Lower leg skin (tissue), 4 donors: ENCODE data around the gene CFDP1. TPM values are rescaled to one million over a fixed set of nuclear protein-coding genes. Genes with fewer than 3 reads are reported as not detected.

Experiments
- DNase-seq, 2 donors: peaks; one replicate each; pipeline ENCODE4 v3.0.0-alpha.2; 2019; ENCODE audit warnings: low spot score in 2 of 2
- H3K4me3 ChIP-seq: fragments of 200-600 bp; sonication (generic); 2 replicates; pipeline ENCODE4 v1.5.1; 2017; ENCODE audit warnings: mild to moderate bottlenecking, low read depth; ENCODE audit not compliant: poor library complexity, severe bottlenecking
- POLR2A ChIP-seq, 2 donors: fragments of 450-650 bp; IDR thresholded peaks; one replicate each; pipeline ENCODE4 v1.6.1; 2016 to 2017; ENCODE audit warnings: antibody characterized with exemption in 2 of 2, mild to moderate bottlenecking in 1 of 2, moderate library complexity in 1 of 2
- WGBS, 2 donors: methylation state at CpG; one replicate each; pipeline ENCODE4 v1.1.5; 2018; 5-methylcytosine and 5-hydroxymethylcytosine counted together
- intact Hi-C: fragments of 100-400 bp; cut with DNase I; formaldehyde crosslinking; loops from one replicate; pipeline ENCODE4 v1.15.0; 2023; ENCODE audit warnings: low total_unique reads
- total RNA-seq, 4 donors: library from RNA; depleted of rRNA; stranded (reverse); fragments of >200 nt; gene quantifications; one replicate each; pipeline ENCODE4 v1.1.0, GENCODE V29; 2016
- TF ChIP-seq, protein P1 (sequence below), 3 donors: fragments of 450-650 bp; IDR thresholded peaks; one replicate each; pipeline ENCODE4 v1.5.1; 2016; ENCODE audit warnings: antibody characterized with exemption in 3 of 3, mild to moderate bottlenecking in 3 of 3, moderate library complexity in 2 of 3

The CFDP1 gene
- total RNA-seq, 4 donors from 2014 or later, result 43.1 to 52.3 (median 49.5) TPM

DNA sequence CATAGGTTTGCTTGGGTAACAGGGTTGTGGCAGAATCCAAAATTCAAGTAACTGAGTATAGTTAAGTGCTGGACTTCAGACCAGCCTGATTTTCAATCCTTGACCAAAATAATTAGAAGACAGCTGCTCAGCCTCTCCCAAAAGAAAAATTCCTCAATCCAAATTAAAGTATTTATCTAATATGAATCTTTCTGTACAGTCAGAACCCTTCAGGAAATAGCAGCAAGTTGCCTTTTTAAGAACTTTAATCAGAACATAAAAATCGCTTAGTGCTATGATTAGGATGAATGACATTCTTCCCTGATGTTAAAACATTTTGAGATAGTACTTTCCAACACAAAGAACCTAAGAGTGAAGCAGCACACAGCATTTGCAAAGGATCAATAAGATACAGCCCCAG, 50.2 kb downstream of the CFDP1 start:
- 63 to 68% methylated on average over 1 of the region's 1 CpG for WGBS, 2 donors
- no peak for DNase-seq
- TF ChIP-seq, protein P1, sequence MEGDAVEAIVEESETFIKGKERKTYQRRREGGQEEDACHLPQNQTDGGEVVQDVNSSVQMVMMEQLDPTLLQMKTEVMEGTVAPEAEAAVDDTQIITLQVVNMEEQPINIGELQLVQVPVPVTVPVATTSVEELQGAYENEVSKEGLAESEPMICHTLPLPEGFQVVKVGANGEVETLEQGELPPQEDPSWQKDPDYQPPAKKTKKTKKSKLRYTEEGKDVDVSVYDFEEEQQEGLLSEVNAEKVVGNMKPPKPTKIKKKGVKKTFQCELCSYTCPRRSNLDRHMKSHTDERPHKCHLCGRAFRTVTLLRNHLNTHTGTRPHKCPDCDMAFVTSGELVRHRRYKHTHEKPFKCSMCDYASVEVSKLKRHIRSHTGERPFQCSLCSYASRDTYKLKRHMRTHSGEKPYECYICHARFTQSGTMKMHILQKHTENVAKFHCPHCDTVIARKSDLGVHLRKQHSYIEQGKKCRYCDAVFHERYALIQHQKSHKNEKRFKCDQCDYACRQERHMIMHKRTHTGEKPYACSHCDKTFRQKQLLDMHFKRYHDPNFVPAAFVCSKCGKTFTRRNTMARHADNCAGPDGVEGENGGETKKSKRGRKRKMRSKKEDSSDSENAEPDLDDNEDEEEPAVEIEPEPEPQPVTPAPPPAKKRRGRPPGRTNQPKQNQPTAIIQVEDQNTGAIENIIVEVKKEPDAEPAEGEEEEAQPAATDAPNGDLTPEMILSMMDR (IDR thresholded peaks at IDR 0.05), result no peak
- TF ChIP-seq POLR2A (IDR thresholded peaks at IDR 0.05), result no peak
- no peak overlapping the region for H3K4me3 ChIP-seq
- intact Hi-C loops, result no loop called here

DNA sequence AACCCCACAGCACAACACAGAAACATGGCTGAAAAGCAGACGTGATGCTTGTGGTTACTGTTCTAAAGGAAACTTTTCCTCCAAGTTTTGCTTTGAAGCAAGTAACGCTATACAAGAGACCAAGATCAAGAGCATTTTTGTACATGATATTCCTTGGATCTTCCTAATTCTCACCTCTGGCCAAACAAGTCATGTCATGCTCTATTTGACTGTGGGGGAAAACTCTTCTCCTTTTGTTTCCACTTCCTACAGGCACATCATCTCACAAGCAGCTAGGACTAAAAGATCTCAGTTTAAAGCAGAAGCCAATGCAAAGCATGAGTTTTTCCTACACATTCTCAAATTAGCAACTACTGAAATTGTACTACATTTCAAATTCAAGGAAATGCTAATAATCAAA, 50.7 kb downstream of the CFDP1 start:
- H3K4me3 ChIP-seq, result no peak overlapping the region
- no peak for TF ChIP-seq POLR2A (IDR thresholded peaks at IDR 0.05)
- TF ChIP-seq, protein P1 (IDR thresholded peaks at IDR 0.05), result no peak
- 72 to 77% methylated on average over 2 of the region's 2 CpGs for WGBS, 2 donors
- intact Hi-C loops, result no loop called here
- no peak for DNase-seq

DNA sequence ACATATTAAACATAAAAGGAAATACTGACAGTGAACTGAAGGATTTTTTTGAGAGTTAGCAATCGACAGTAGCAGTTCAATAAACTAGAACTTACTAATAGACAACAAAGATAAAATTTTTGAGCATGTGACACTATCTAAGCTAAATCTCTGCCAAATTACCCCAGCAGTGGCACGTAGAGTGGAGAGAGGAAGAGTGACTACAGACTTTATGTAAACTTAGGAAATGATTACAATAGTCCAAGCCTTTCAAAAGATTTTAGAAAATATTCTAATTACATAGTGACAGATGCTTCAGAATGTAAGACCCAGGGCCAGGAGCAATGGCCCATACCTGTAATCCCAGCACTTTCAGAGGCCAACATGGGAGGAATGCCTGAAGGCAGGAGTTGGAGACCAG, 52.4 kb downstream of the CFDP1 start:
- intact Hi-C loops, result no loop called here
- no peak overlapping the region for H3K4me3 ChIP-seq
- 29 to 44% methylated on average over 2 of the region's 2 CpGs for WGBS, 2 donors
- TF ChIP-seq POLR2A (IDR thresholded peaks at IDR 0.05), result no peak
- TF ChIP-seq, protein P1 (IDR thresholded peaks at IDR 0.05), result no peak
- no peak for DNase-seq

DNA sequence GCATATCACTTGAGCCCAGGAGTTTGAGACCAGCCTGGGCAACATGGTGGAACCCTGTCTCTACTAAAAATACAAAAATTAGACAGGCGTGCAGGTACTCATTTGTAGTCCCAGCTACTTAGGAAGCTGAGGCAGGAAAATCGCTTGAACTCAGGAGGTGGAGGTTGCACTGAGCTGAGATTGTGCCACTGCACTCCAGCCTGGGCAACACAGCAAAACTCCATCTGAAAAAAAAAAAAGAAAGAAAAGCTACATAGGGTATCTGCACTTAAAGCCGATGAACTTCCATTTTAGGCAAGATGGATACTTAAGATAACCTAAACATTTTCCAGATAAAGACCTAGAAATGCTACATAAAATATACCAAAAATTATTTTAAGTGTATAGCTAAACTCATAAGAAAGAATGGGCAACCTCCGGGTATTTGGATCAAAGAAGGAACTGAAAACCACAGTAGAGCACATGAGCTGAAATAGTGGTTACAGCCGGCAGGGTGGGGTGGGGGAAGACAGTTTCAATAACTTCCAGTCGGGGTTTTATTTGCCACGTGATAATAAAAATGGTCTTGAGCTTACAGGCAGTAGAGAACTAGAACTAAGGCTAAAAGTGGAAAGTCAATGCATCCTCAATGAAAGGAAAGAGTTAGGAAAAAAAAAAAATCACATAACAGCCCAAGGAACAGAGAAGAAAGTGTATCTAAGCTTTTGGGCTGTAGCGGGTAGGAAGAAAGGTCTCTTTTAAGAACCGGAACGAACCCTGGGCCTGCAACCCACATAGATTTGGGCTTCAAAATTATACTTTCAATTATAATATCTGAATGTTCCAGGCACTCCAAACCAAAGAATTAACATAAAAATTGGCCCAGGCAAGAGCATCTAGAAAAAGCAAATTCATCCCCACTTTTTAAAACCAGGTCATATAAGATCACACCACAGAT, 53.1 kb downstream of the CFDP1 start:
- TF ChIP-seq, protein P1 (IDR thresholded peaks at IDR 0.05), result no peak
- TF ChIP-seq POLR2A (IDR thresholded peaks at IDR 0.05), result no peak
- WGBS, 2 donors, result 69 to 72% methylated on average over 10 of the region's 10 CpGs
- no peak overlapping the region for H3K4me3 ChIP-seq
- intact Hi-C loops, result no loop called here
- peak in 1 of 2 donors; percentile 46 for DNase-seq

DNA sequence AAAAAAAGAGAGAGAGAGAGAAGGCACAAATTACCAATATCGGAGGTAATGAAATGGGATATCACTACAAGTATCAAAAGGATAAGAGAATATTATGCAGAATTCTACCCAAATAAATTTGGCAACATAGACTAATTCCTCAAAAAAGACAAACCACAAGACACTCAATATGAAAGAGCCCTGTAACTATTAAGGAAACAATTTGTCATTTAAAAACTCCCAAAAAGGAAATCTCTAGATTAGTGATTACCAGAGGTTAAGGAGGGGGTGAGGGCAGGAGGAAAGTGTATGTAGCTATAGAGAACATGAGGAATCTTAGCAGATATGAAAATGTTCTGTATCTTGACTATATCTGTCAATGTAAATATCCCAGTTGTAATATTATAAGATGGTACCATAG, 54.0 kb downstream of the CFDP1 start:
- H3K4me3 ChIP-seq, result no peak overlapping the region
- intact Hi-C loops, result no loop called here
- DNase-seq, result no peak
- TF ChIP-seq, protein P1 (IDR thresholded peaks at IDR 0.05), result no peak
- no peak for TF ChIP-seq POLR2A (IDR thresholded peaks at IDR 0.05)
- 30 to 100% methylated on average over 1 of the region's 1 CpG for WGBS, 2 donors
